Measurements from ENCODE around the gene TMEM269. TPM values are rescaled to one million over a fixed set of nuclear protein-coding genes. Genes with fewer than 3 reads are reported as not detected.

The TMEM269 gene
- total and polyA plus RNA-seq, 4 donors = 0.03 to 0.09 (median 0.07) TPM

GRCh38 chr1:42777852-42778251, 6.9 kb upstream of the TMEM269 start:
- no peak overlapping the region for H3K9ac ChIP-seq (ENCODE audit: insufficient read depth in 1 of 2, low read length in 2 of 2)
- H3K4me3 ChIP-seq = no peak overlapping the region
- H3K4me1 ChIP-seq (ENCODE audit: control insufficient read depth in 5 of 5, insufficient read depth in 5 of 5, low read length in 5 of 5) = no peaks in the 10 kb centered on the region
- DNase-seq (peak in 2 of 3 donors; percentile 16 to 47), ATAC-seq (ENCODE audit: insufficient read depth, low FRiP score) (no peak)
- no peaks in the 10 kb centered on the region for H3K9me3 ChIP-seq (ENCODE audit: control insufficient read depth in 4 of 4, insufficient read depth in 3 of 4, low read length in 3 of 4)
- TF ChIP-seq CTCF (IDR thresholded peaks at IDR 0.05; ENCODE audit: control extremely low read depth, extremely low read depth) = peak; percentile 16
- no peak overlapping the region for H3K27ac ChIP-seq (ENCODE audit: low read depth in 1 of 2, low read length in 1 of 2)
- H3K36me3 ChIP-seq (ENCODE audit: control insufficient read depth in 4 of 4, insufficient read depth in 4 of 4, low read length in 4 of 4) = peaks cover 24 to 31% (median 28%) of the 10 kb centered on the region in 4 donors
- no peaks in the 10 kb centered on the region for H3K27me3 ChIP-seq (ENCODE audit: control insufficient read depth in 3 of 3, insufficient read depth in 3 of 3, low read length in 2 of 3)

- H3K27ac ChIP-seq (ENCODE audit: low read depth in 1 of 2, low read length in 1 of 2) = no peak overlapping the region
- H3K27me3 ChIP-seq (ENCODE audit: control insufficient read depth in 3 of 3, insufficient read depth in 3 of 3, low read length in 2 of 3) = no peaks in the 10 kb centered on the region
- no peaks in the 10 kb centered on the region for H3K9me3 ChIP-seq (ENCODE audit: control insufficient read depth in 4 of 4, insufficient read depth in 3 of 4, low read length in 3 of 4)
- H3K9ac ChIP-seq (ENCODE audit: insufficient read depth in 1 of 2, low read length in 2 of 2) = no peak overlapping the region
- ATAC-seq (ENCODE audit: insufficient read depth, low FRiP score) (no peak), DNase-seq (no peak)
- peaks cover 16 to 28% (median 27%) of the 10 kb centered on the region in 4 donors for H3K36me3 ChIP-seq (ENCODE audit: control insufficient read depth in 4 of 4, insufficient read depth in 4 of 4, low read length in 4 of 4)
- TF ChIP-seq CTCF (IDR thresholded peaks at IDR 0.05; ENCODE audit: control extremely low read depth, extremely low read depth) = no peak
- peaks cover 0 to under 1% (median 0%) of the 10 kb centered on the region in 5 donors for H3K4me1 ChIP-seq (ENCODE audit: control insufficient read depth in 5 of 5, insufficient read depth in 5 of 5, low read length in 5 of 5)
- 77 to 83% methylated on average over 2 of the region's 2 CpGs for WGBS, 2 donors
- H3K4me3 ChIP-seq = no peak overlapping the region
Observed at GRCh38 chr1:42779725-42780124, 5.1 kb upstream of the TMEM269 start.

- Histone ChIP-seq H3K9ac (ENCODE audit: insufficient read depth in 1 of 2, low read length in 2 of 2) (no peak overlapping the region), H3K27me3 (ENCODE audit: control insufficient read depth in 3 of 3, insufficient read depth in 3 of 3, low read length in 2 of 3) (no peaks in the 10 kb centered on the region), H3K4me1 (ENCODE audit: control insufficient read depth in 5 of 5, insufficient read depth in 5 of 5, low read length in 5 of 5) (peaks cover 0 to 5% (median 0%) of the 10 kb centered on the region in 5 donors), H3K27ac (ENCODE audit: low read depth in 1 of 2, low read length in 1 of 2) (no peak overlapping the region), H3K4me3 (no peak overlapping the region), H3K36me3 (ENCODE audit: control insufficient read depth in 4 of 4, insufficient read depth in 4 of 4, low read length in 4 of 4) (peaks cover 12 to 27% (median 23%) of the 10 kb centered on the region in 4 donors), H3K9me3 (ENCODE audit: control insufficient read depth in 4 of 4, insufficient read depth in 3 of 4, low read length in 3 of 4) (no peaks in the 10 kb centered on the region)
- TF ChIP-seq CTCF (IDR thresholded peaks at IDR 0.05; ENCODE audit: control extremely low read depth, extremely low read depth) = no peak
- 92 to 100% methylated on average over 1 of the region's 1 CpG for WGBS, 2 donors
- ATAC-seq (ENCODE audit: insufficient read depth, low FRiP score) (no peak), DNase-seq (no peak)
Observed at GRCh38 chr1:42780176-42780575, 4.6 kb upstream of the TMEM269 start.

- Histone ChIP-seq H3K27me3 (ENCODE audit: control insufficient read depth in 3 of 3, insufficient read depth in 3 of 3, low read length in 2 of 3) (no peaks in the 10 kb centered on the region), H3K27ac (ENCODE audit: low read depth in 1 of 2, low read length in 1 of 2) (no peak overlapping the region), H3K4me3 (no peak overlapping the region), H3K36me3 (ENCODE audit: control insufficient read depth in 4 of 4, insufficient read depth in 4 of 4, low read length in 4 of 4) (peaks cover 0 to 8% (median 3%) of the 10 kb centered on the region in 4 donors), H3K9me3 (ENCODE audit: control insufficient read depth in 4 of 4, insufficient read depth in 3 of 4, low read length in 3 of 4) (no peaks in the 10 kb centered on the region), H3K4me1 (ENCODE audit: control insufficient read depth in 5 of 5, insufficient read depth in 5 of 5, low read length in 5 of 5) (peaks cover 0 to 11% (median 0%) of the 10 kb centered on the region in 5 donors), H3K9ac (ENCODE audit: insufficient read depth in 1 of 2, low read length in 2 of 2) (no peak overlapping the region)
- WGBS, 2 donors = 97 to 98% methylated on average over 2 of the region's 2 CpGs
- ATAC-seq (ENCODE audit: insufficient read depth, low FRiP score) (no peak), DNase-seq (no peak)
- no peak for TF ChIP-seq CTCF (IDR thresholded peaks at IDR 0.05; ENCODE audit: control extremely low read depth, extremely low read depth)
Observed at GRCh38 chr1:42783092-42783491, 1.7 kb upstream of the TMEM269 start.

Data from lung (tissue), 12 donors.